Daoy (cell line): Measurements from ENCODE around the gene NBPF12. TPM values are rescaled to one million over a fixed set of nuclear protein-coding genes. Genes with fewer than 3 reads are reported as not detected.
"Not testable (repeated sequence)": the region's sequence is repeated elsewhere in the genome, so short reads cannot be mapped to it uniquely, and the experiment has no call there.

Experiments
- DNase-seq: peaks from one replicate; pipeline ENCODE4 v3.0.0-alpha.2; 2015; ENCODE audit warnings: low read depth
- total RNA-seq: library from RNA; depleted of rRNA; stranded (reverse); fragments of >200 nt; shearing (Covaris generic); gene quantifications from 2 replicates; pipeline ENCODE4 v1.2.3, GENCODE V29; 2014; rRNA removed

Gene NBPF12
- total RNA-seq, 1 experiment from 2014 or later = 5.4 TPM

- not testable (repeated sequence) for DNase-seq
Observed at GRCh38 chr1:146986450-146986849, 48.3 kb downstream of the NBPF12 start.

GRCh38 chr1:146987502-146987901 is 49.4 kb downstream of the NBPF12 start:
- DNase-seq = not testable (repeated sequence)

GRCh38 chr1:146989455-146989854 is 51.3 kb downstream of the NBPF12 start:
- DNase-seq = not testable (repeated sequence)

GRCh38 chr1:147008495-147008894 is 70.4 kb downstream of the NBPF12 start:
- not testable (repeated sequence) for DNase-seq

- not testable (repeated sequence) for DNase-seq
Observed at GRCh38 chr1:147026975-147027374, 88.9 kb downstream of the NBPF12 start.

GRCh38 chr1:147030066-147030653 is 92.0 kb downstream of the NBPF12 start:
- DNase-seq = peak; percentile 46

- DNase-seq = no peak
Observed at GRCh38 chr1:147039916-147040315, 101.8 kb downstream of the NBPF12 start.

- not testable (repeated sequence) for DNase-seq
Observed at GRCh38 chr1:147042891-147043290, 104.8 kb downstream of the NBPF12 start.

- DNase-seq = not testable (repeated sequence)
Observed at GRCh38 chr1:147044511-147044910, 106.4 kb downstream of the NBPF12 start.

Other genes with a start within 250 kb of the NBPF12 start
- 12.9 and 15.9 TPM in 2 replicates for gene PRKAB2, start 234.1 kb downstream of the NBPF12 start, total RNA-seq